A673 (cell line): ENCODE data around the gene ST6GALNAC6. TPM values are rescaled to one million over a fixed set of nuclear protein-coding genes. Genes with fewer than 3 reads are reported as not detected.

Experiments
- BruUV-seq: library from RNA; stranded (reverse); fragments of 400-500 nt; replicated peaks from 2 replicates; lab custom pipeline; 2021; lab: Mats Ljungman, UMichigan
- CTCF ChIA-PET: fragments of 300-600 bp; sonication (Branson Sonifier 250); formaldehyde crosslinking; loops from one replicate; lab custom pipeline; 2022; ENCODE audit warnings: antibody characterized with exemption; lab: Charles Lee
- POLR2A ChIA-PET: fragments of 300-600 bp; sonication (Branson Sonifier 250); formaldehyde crosslinking; loops from one replicate; lab custom pipeline; 2022; ENCODE audit warnings: antibody characterized with exemption; ENCODE audit not compliant: low non-redundant PET; lab: Charles Lee
- DNase-seq: peaks from one replicate; pipeline ENCODE4 v3.0.0-alpha.2; 2015; ENCODE audit warnings: low spot score
- H3K27ac ChIP-seq: fragments of 200-600 bp; sonication (generic); 2 replicates; pipeline ENCODE4 v1.5.1; 2016; ENCODE audit warnings: mixed run types, low read depth, mild to moderate bottlenecking, mixed read lengths, antibody characterized with exemption, low read length; ENCODE audit not compliant: poor library complexity, severe bottlenecking
- H3K27me3 ChIP-seq: fragments of 200-600 bp; sonication (generic); replicated peaks from 2 replicates; pipeline ENCODE4 v1.6.1; 2017; ENCODE audit warnings: mixed run types, low read depth, mild to moderate bottlenecking, mixed read lengths, antibody characterized with exemption, low read length; ENCODE audit not compliant: insufficient read depth, poor library complexity
- H3K36me3 ChIP-seq: fragments of 200-600 bp; sonication (generic); 2 replicates; pipeline ENCODE4 v1.6.1; 2016; ENCODE audit warnings: mixed run types, mild to moderate bottlenecking, mixed read lengths, antibody characterized with exemption, low read length; ENCODE audit not compliant: insufficient read depth, poor library complexity, severe bottlenecking
- H3K4me1 ChIP-seq: fragments of 200-600 bp; sonication (generic); 2 replicates; pipeline ENCODE4 v1.6.1; 2017; ENCODE audit warnings: mixed run types, mild to moderate bottlenecking, mixed read lengths, antibody characterized with exemption, low read length; ENCODE audit not compliant: insufficient read depth, poor library complexity, severe bottlenecking
- H3K4me3 ChIP-seq: fragments of 200-600 bp; sonication (generic); 2 replicates; pipeline ENCODE4 v1.5.1; 2016; ENCODE audit warnings: low read depth, mixed run types, mild to moderate bottlenecking, mixed read lengths, low read length; ENCODE audit not compliant: poor library complexity, severe bottlenecking
- H3K9me3 ChIP-seq: fragments of 200-600 bp; sonication (generic); 2 replicates; pipeline ENCODE4 v1.6.1; 2016; ENCODE audit warnings: mixed run types, low read depth, mild to moderate bottlenecking, mixed read lengths, antibody characterized with exemption, low read length; ENCODE audit not compliant: poor library complexity, severe bottlenecking
- CTCF ChIP-seq: fragments of 300-800, 200-600 bp; sonication (generic); conservative IDR thresholded peaks from 2 replicates; pipeline ENCODE4 v1.5.1; 2017; ENCODE audit warnings: low read depth, mild to moderate bottlenecking, antibody characterized with exemption, low read length, moderate library complexity, mixed read lengths
- EZH2 ChIP-seq: fragments of 200-600 bp; sonication (generic); IDR thresholded peaks from 2 replicates; pipeline ENCODE4 v1.6.1; 2017; ENCODE audit warnings: borderline replicate concordance, low read depth, mild to moderate bottlenecking, mixed read lengths, antibody characterized with exemption, low read length; ENCODE audit not compliant: poor library complexity, severe bottlenecking
- intact Hi-C: fragments of 100-400 bp; cut with micrococcal nuclease; formaldehyde crosslinking; loops from one replicate; pipeline ENCODE4 v1.10.0; 2022; ENCODE audit not compliant: unreplicated experiment
- total RNA-seq: library from RNA; stranded (reverse); gene quantifications from 2 replicates; pipeline ENCODE4 v1.2.3, GENCODE V29; 2021

ST6GALNAC6 gene
- total RNA-seq, 1 experiment from 2014 or later, result 34.7 TPM

- CTCF ChIA-PET, result no interaction called here
- H3K9me3 ChIP-seq, result no peaks in the 10 kb centered on the region
- peaks cover 13% of the 10 kb centered on the region for H3K4me1 ChIP-seq
- no TSS peak for BruUV-seq
- H3K27ac ChIP-seq, result no peak overlapping the region
- DNase-seq, result no peak
- no peaks in the 10 kb centered on the region for H3K36me3 ChIP-seq
- no peak for TF ChIP-seq CTCF
- TF ChIP-seq EZH2, result no peak
- POLR2A ChIA-PET, result no interaction called here
- no peaks in the 10 kb centered on the region for H3K27me3 ChIP-seq
- intact Hi-C loops, result no loop called here
- H3K4me3 ChIP-seq, result no peak overlapping the region
Observed at GRCh38 chr9:127856729-127857116, 42.7 kb downstream of the ST6GALNAC6 start.

- no peak overlapping the region for H3K4me3 ChIP-seq
- intact Hi-C loops, result no loop called here
- no peaks in the 10 kb centered on the region for H3K27me3 ChIP-seq
- no peak for DNase-seq
- ChIA-PET POLR2A (no interaction called here), CTCF (interaction anchor here (0.6 kb wide), 1 partner anchor 121 kb away, joined by 3 read pairs; the partner anchor contains the start of gene TOR2A)
- no peaks in the 10 kb centered on the region for H3K9me3 ChIP-seq
- no peaks in the 10 kb centered on the region for H3K36me3 ChIP-seq
- TF ChIP-seq CTCF (no peak), EZH2 (no peak)
- no peak overlapping the region for H3K27ac ChIP-seq
- peaks cover 13% of the 10 kb centered on the region for H3K4me1 ChIP-seq
- no TSS peak for BruUV-seq
Observed at GRCh38 chr9:127856094-127856728, 43.2 kb downstream of the ST6GALNAC6 start.

GRCh38 chr9:127855522-127855921, 43.9 kb downstream of the ST6GALNAC6 start:
- intact Hi-C loops, result no loop called here
- POLR2A ChIA-PET, result no interaction called here
- H3K4me3 ChIP-seq, result no peak overlapping the region
- H3K27me3 ChIP-seq, result no peaks in the 10 kb centered on the region
- no TSS peak for BruUV-seq
- CTCF ChIA-PET, result interaction anchor here (0.6 to 0.7 kb wide), 2 partner anchors 52 to 121 kb away, joined by 3 read pairs; partner anchors contain the start of gene TOR2A
- H3K9me3 ChIP-seq, result no peaks in the 10 kb centered on the region
- H3K27ac ChIP-seq, result no peak overlapping the region
- DNase-seq, result no peak
- H3K36me3 ChIP-seq, result no peaks in the 10 kb centered on the region
- TF ChIP-seq EZH2 (no peak), CTCF (no peak)
- peaks cover 13% of the 10 kb centered on the region for H3K4me1 ChIP-seq
